Tracheal epithelial cell (primary cell): ENCODE results near the gene SORBS1. TPM values are rescaled to one million over a fixed set of nuclear protein-coding genes. Genes with fewer than 3 reads are reported as not detected.

Experiments used
- total RNA-seq: library from RNA; depleted of rRNA; stranded (reverse); fragments of >200 nt; gene quantifications from 2 replicates; pipeline ENCODE4 v1.2.1, GENCODE V29; 2014

The SORBS1 gene
- under 0.01 and 0.72 TPM in 2 replicates for total RNA-seq

GRCh38 chr10:95561177-95561863 lies at the start of gene SORBS1:
Gene SORBS1, minus strand, starts transcription at chr10:95561371. Its CDS starts 120,236 bp downstream, at chr10:95441135.

GRCh38 chr10:95290461-95291364 lies 270.5 kb downstream of the SORBS1 start, which contains the start of gene PDLIM1:
Gene PDLIM1, minus strand, starts transcription at chr10:95291003. Its CDS starts 88 bp downstream, at chr10:95290915.

Other genes with a start within 250 kb of the SORBS1 start
- gene ALDH18A1, start 95.3 kb upstream of the SORBS1 start, total RNA-seq, result 53.5 and 108 TPM in 2 replicates
- gene TCTN3, start 132.6 kb upstream of the SORBS1 start, total RNA-seq, result 23.1 and 33.7 TPM in 2 replicates
- under 0.01 TPM in 1 of 2 replicates, not detected in the other for gene ENTPD1, start 194.8 kb upstream of the SORBS1 start, total RNA-seq